ENCODE results near the gene SYT9.

SYT9 gene

DNA sequence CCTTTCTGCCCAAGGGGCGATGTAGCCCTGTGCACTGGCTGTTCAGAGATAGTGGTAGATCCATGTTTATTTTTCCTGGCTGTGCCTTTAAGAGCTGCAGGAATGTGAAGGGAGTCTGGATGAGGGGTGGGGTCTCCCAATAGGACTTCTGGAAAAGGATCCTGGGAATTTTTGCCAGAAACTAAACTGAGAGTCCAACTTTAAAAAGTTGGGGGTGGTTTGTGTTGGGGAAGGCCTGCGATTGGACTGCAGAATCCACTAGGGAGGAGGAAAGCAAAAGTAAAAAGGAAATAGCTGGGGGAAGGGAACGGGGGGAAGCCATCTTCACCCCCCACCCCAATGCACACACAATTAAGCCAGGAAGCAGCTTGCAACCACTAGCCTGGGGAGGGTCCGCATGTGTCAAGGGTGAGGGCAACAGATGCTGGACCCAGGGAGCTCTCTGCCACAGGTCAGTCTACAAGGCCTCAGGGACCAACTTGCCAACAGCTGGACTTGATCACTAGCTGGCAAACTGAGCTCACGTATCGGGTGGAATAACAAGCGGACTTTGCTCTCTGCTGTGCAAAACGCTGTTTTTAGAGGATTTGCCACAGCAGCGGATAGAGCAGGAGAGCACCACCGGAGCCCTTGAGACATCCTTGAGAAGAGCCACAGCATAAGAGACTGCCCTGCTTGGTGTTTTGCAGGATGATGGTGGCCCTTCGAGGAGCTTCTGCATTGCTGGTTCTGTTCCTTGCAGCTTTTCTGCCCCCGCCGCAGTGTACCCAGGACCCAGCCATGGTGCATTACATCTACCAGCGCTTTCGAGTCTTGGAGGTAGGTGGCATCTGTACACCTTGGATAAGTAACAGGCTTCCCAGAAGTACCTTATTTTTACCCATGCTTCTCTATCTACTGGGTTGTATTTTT, 233.7 kb downstream of the SYT9 start, which contains the start of gene OLFML1:
Gene OLFML1, plus strand, starts transcription at position 321 of the 912 bp plus-strand sequence. Its CDS starts 370 bp downstream, at position 691.
- H3K9me3 ChIP-seq (ENCODE audit: insufficient read depth, low read length), result no peaks in the 10 kb centered on the region
- no peak within 1 kb of the TSS for H3K9ac ChIP-seq (ENCODE audit: insufficient read length, low read depth)
- no peak within 1 kb of the TSS for H3K4me3 ChIP-seq (ENCODE audit: insufficient read length, low read depth)
- DNase-seq (ENCODE audit: low read depth, low spot score), result no peak
- no peaks in the 10 kb centered on the region for H3K36me3 ChIP-seq (ENCODE audit: insufficient read depth, insufficient read length, low read length)
- H3K4me1 ChIP-seq (ENCODE audit: insufficient read depth, insufficient read length), result peaks cover 5% of the 10 kb centered on the region
- H3K27me3 ChIP-seq (ENCODE audit: insufficient read depth, insufficient read length), result no peaks in the 10 kb centered on the region
- TF ChIP-seq YY1 (IDR thresholded peaks at IDR 0.05; ENCODE audit: insufficient read depth, insufficient read length) (no peak), SUZ12 (IDR thresholded peaks at IDR 0.05; ENCODE audit: extremely low read depth, insufficient read depth, insufficient read length) (no peak), ZNF274 (IDR thresholded peaks at IDR 0.05; ENCODE audit: low read depth, low read length) (no peak)

DNA sequence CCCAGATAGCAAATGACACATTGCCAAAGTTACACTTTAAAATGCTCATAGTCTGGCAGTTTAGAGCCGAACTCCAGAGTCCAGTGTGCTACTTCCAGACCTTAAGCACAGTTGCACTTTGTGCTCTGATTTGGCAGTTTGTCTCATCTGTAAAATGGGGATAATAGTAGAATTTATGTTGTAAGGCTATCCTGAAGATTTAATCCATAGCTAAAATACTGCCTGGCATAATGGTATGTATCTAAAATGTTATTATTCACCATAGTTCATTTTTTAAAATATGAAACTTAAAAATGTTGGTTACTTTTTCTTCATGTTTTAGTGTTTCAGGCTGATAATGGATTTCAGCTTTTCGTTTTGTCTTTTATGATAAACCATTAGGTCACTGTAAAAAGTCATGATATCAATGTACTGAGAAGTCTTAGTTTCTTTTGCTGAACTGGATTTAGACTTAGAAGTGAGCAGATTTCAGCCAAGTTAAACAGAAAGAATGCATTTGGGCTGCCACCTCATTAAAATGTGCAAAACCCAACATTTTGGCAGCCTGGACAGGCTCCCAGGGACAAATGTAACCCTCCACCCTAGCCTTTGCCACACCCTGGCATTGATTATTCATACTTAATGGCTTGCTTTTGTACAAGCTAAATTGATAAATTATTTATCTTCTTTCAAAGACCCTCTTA, 234.5 kb downstream of the SYT9 start:
- no peak for TF ChIP-seq YY1 (IDR thresholded peaks at IDR 0.05; ENCODE audit: insufficient read depth, insufficient read length)
- no peak for TF ChIP-seq SUZ12 (IDR thresholded peaks at IDR 0.05; ENCODE audit: extremely low read depth, insufficient read depth, insufficient read length)
- TF ChIP-seq ZNF274 (IDR thresholded peaks at IDR 0.05; ENCODE audit: low read depth, low read length), result no peak
- no peaks in the 10 kb centered on the region for H3K9me3 ChIP-seq (ENCODE audit: insufficient read depth, low read length)
- H3K27me3 ChIP-seq (ENCODE audit: insufficient read depth, insufficient read length), result no peaks in the 10 kb centered on the region
- no peak overlapping the region for H3K4me3 ChIP-seq (ENCODE audit: insufficient read length, low read depth)
- no peak overlapping the region for H3K9ac ChIP-seq (ENCODE audit: insufficient read length, low read depth)
- peaks cover 5% of the 10 kb centered on the region for H3K4me1 ChIP-seq (ENCODE audit: insufficient read depth, insufficient read length)
- DNase-seq (ENCODE audit: low read depth, low spot score), result no peak
- H3K36me3 ChIP-seq (ENCODE audit: insufficient read depth, insufficient read length, low read length), result no peaks in the 10 kb centered on the region

GRCh38 chr11:7486781-7487140, 235.1 kb downstream of the SYT9 start:
- no peaks in the 10 kb centered on the region for H3K27me3 ChIP-seq (ENCODE audit: insufficient read depth, insufficient read length)
- TF ChIP-seq ZNF274 (IDR thresholded peaks at IDR 0.05; ENCODE audit: low read depth, low read length) (no peak), SUZ12 (IDR thresholded peaks at IDR 0.05; ENCODE audit: extremely low read depth, insufficient read depth, insufficient read length) (no peak), YY1 (IDR thresholded peaks at IDR 0.05; ENCODE audit: insufficient read depth, insufficient read length) (no peak)
- no peak overlapping the region for H3K4me3 ChIP-seq (ENCODE audit: insufficient read length, low read depth)
- H3K9me3 ChIP-seq (ENCODE audit: insufficient read depth, low read length), result no peaks in the 10 kb centered on the region
- peaks cover 5% of the 10 kb centered on the region for H3K4me1 ChIP-seq (ENCODE audit: insufficient read depth, insufficient read length)
- no peaks in the 10 kb centered on the region for H3K36me3 ChIP-seq (ENCODE audit: insufficient read depth, insufficient read length, low read length)
- no peak overlapping the region for H3K9ac ChIP-seq (ENCODE audit: insufficient read length, low read depth)
- no peak for DNase-seq (ENCODE audit: low read depth, low spot score)

DNA sequence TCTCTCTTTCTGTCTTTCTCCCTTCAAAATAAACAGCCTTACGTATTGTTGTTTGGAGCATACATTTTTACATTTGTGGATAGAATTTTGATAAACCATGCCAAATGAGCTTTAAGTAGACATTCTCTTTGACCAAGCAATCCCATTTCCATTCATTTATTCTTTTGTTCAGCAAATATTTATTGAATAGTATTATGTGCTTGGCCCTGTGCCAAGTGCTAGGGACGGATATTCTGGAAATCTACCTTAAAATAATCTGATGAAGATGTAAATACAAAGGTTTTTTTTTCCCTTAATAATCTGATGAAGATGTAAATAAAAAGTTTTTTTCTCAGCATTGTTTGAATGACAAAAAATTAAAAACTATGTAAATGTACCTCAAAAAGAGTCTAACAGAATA, 235.7 kb downstream of the SYT9 start:
- Histone ChIP-seq H3K4me1 (ENCODE audit: insufficient read depth, insufficient read length) (peaks cover 5% of the 10 kb centered on the region), H3K9ac (ENCODE audit: insufficient read length, low read depth) (no peak overlapping the region), H3K36me3 (ENCODE audit: insufficient read depth, insufficient read length, low read length) (no peaks in the 10 kb centered on the region), H3K4me3 (ENCODE audit: insufficient read length, low read depth) (no peak overlapping the region), H3K27me3 (ENCODE audit: insufficient read depth, insufficient read length) (no peaks in the 10 kb centered on the region), H3K9me3 (ENCODE audit: insufficient read depth, low read length) (no peaks in the 10 kb centered on the region)
- TF ChIP-seq SUZ12 (IDR thresholded peaks at IDR 0.05; ENCODE audit: extremely low read depth, insufficient read depth, insufficient read length), result no peak
- TF ChIP-seq ZNF274 (IDR thresholded peaks at IDR 0.05; ENCODE audit: low read depth, low read length), result no peak
- no peak for TF ChIP-seq YY1 (IDR thresholded peaks at IDR 0.05; ENCODE audit: insufficient read depth, insufficient read length)
- DNase-seq (ENCODE audit: low read depth, low spot score), result no peak

DNA sequence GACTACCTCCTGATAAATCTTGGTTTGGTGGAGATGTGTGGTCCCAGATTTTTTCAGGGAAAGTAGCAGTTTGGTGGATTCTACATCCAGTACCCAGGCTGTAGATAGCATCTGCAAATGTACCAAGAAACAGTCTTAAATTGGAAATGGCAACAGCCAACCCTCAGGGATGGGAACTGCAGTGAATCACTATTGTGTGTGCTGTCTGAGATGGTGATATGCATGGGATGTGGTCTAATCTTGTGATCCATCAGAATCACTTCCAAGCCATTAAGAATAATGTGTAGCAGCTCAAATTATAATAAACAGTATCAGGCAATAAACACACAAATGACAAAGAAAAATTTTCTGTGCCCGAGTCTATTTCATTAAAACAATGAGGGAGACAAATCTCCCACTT, 237.0 kb downstream of the SYT9 start:
- no peak overlapping the region for H3K9ac ChIP-seq (ENCODE audit: insufficient read length, low read depth)
- no peaks in the 10 kb centered on the region for H3K27me3 ChIP-seq (ENCODE audit: insufficient read depth, insufficient read length)
- TF ChIP-seq SUZ12 (IDR thresholded peaks at IDR 0.05; ENCODE audit: extremely low read depth, insufficient read depth, insufficient read length) (no peak), ZNF274 (IDR thresholded peaks at IDR 0.05; ENCODE audit: low read depth, low read length) (no peak), YY1 (IDR thresholded peaks at IDR 0.05; ENCODE audit: insufficient read depth, insufficient read length) (no peak)
- H3K9me3 ChIP-seq (ENCODE audit: insufficient read depth, low read length), result no peaks in the 10 kb centered on the region
- DNase-seq (ENCODE audit: low read depth, low spot score), result no peak
- peaks cover 5% of the 10 kb centered on the region for H3K4me1 ChIP-seq (ENCODE audit: insufficient read depth, insufficient read length)
- no peaks in the 10 kb centered on the region for H3K36me3 ChIP-seq (ENCODE audit: insufficient read depth, insufficient read length, low read length)
- H3K4me3 ChIP-seq (ENCODE audit: insufficient read length, low read depth), result no peak overlapping the region

GRCh38 chr11:7489376-7489775, 237.7 kb downstream of the SYT9 start:
- Histone ChIP-seq H3K4me1 (ENCODE audit: insufficient read depth, insufficient read length) (peaks cover 5% of the 10 kb centered on the region), H3K4me3 (ENCODE audit: insufficient read length, low read depth) (no peak overlapping the region), H3K36me3 (ENCODE audit: insufficient read depth, insufficient read length, low read length) (no peaks in the 10 kb centered on the region), H3K9ac (ENCODE audit: insufficient read length, low read depth) (no peak overlapping the region), H3K9me3 (ENCODE audit: insufficient read depth, low read length) (no peaks in the 10 kb centered on the region), H3K27me3 (ENCODE audit: insufficient read depth, insufficient read length) (no peaks in the 10 kb centered on the region)
- DNase-seq (ENCODE audit: low read depth, low spot score), result no peak
- no peak for TF ChIP-seq ZNF274 (IDR thresholded peaks at IDR 0.05; ENCODE audit: low read depth, low read length)

DNA sequence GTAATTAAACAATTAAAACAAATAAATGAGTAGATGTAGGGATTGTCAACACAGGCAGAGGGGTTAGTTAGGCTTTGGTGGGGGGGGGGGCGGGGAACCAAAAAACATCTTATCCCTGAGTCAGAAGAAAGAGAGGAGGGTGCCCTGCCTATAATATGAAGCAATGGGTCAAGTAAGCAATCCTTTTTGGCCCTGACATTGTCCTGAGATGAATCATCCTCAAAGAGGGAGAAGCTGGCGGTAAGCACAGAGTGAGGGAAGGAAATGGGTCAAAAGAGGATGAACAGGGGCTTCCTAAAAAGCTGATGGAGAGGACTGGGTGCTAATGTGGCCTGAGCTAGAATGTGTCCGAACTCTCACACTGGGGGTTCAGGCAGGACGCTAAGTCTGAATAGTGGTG, 238.3 kb downstream of the SYT9 start:
- no peaks in the 10 kb centered on the region for H3K9me3 ChIP-seq (ENCODE audit: insufficient read depth, low read length)
- H3K4me3 ChIP-seq (ENCODE audit: insufficient read length, low read depth), result no peak overlapping the region
- peaks cover 2% of the 10 kb centered on the region for H3K4me1 ChIP-seq (ENCODE audit: insufficient read depth, insufficient read length)
- no peak for TF ChIP-seq ZNF274 (IDR thresholded peaks at IDR 0.05; ENCODE audit: low read depth, low read length)
- TF ChIP-seq SUZ12 (IDR thresholded peaks at IDR 0.05; ENCODE audit: extremely low read depth, insufficient read depth, insufficient read length), result no peak
- TF ChIP-seq YY1 (IDR thresholded peaks at IDR 0.05; ENCODE audit: insufficient read depth, insufficient read length), result no peak
- no peak for DNase-seq (ENCODE audit: low read depth, low spot score)
- no peak overlapping the region for H3K9ac ChIP-seq (ENCODE audit: insufficient read length, low read depth)
- no peaks in the 10 kb centered on the region for H3K36me3 ChIP-seq (ENCODE audit: insufficient read depth, insufficient read length, low read length)
- H3K27me3 ChIP-seq (ENCODE audit: insufficient read depth, insufficient read length), result no peaks in the 10 kb centered on the region

Measured in NT2/D1 (cell line).